Breast epithelium (tissue), 3 donors: ENCODE results near the gene HMCN1.

Source experiments
- POLR2A ChIP-seq: fragments of 450-650 bp; IDR thresholded peaks from one replicate; pipeline ENCODE4 v1.6.1; 2016; ENCODE audit warnings: antibody characterized with exemption, mild to moderate bottlenecking, moderate library complexity
- POLR2AphosphoS5 ChIP-seq, 3 donors: sonication (generic); formaldehyde crosslinking; IDR thresholded peaks; one replicate each; pipeline ENCODE4 v1.6.1; 2017; ENCODE audit warnings: antibody characterized with exemption in 3 of 3
- TF ChIP-seq, protein P1 (sequence below), 3 donors: fragments of 450-650 bp; IDR thresholded peaks; one replicate each; pipeline ENCODE4 v1.5.1; 2016 to 2017; ENCODE audit warnings: antibody characterized with exemption in 3 of 3, mild to moderate bottlenecking in 3 of 3, moderate library complexity in 3 of 3

DNA sequence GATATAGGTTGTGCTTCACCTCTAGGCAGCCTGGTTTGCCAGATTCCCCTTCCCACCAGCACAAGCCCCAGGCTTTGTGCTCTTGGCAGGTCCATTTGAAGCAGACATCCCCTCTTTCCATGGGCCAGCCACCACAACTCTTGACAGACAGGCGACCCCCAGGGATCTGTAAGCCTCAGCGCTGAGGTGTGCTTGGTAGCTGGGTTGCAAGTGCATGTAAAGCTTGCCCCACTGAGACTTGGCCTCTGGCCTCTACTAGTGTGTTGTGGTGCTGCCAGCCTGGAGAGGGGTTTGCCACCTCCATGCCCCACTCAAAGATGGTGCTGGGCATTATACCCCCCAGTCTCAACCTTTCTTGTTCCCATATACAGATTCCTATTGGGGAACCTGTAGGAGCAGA is 103.9 kb downstream of the HMCN1 start:
- TF ChIP-seq, protein P1, sequence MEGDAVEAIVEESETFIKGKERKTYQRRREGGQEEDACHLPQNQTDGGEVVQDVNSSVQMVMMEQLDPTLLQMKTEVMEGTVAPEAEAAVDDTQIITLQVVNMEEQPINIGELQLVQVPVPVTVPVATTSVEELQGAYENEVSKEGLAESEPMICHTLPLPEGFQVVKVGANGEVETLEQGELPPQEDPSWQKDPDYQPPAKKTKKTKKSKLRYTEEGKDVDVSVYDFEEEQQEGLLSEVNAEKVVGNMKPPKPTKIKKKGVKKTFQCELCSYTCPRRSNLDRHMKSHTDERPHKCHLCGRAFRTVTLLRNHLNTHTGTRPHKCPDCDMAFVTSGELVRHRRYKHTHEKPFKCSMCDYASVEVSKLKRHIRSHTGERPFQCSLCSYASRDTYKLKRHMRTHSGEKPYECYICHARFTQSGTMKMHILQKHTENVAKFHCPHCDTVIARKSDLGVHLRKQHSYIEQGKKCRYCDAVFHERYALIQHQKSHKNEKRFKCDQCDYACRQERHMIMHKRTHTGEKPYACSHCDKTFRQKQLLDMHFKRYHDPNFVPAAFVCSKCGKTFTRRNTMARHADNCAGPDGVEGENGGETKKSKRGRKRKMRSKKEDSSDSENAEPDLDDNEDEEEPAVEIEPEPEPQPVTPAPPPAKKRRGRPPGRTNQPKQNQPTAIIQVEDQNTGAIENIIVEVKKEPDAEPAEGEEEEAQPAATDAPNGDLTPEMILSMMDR (IDR thresholded peaks at IDR 0.05), result no peak
- TF ChIP-seq POLR2A (no peak), POLR2AphosphoS5 (IDR thresholded peaks at IDR 0.05) (no peak)
